MM.1S (cell line): Measurements from ENCODE around the gene KIRREL1.

Experiments
- EZH2 ChIP-seq: fragments of 300-600 bp; sonication (generic); optimal IDR thresholded peaks from 2 replicates; pipeline ENCODE3; 2017; ENCODE audit warnings: low read depth, mild to moderate bottlenecking, antibody characterized with exemption, low read length, mixed read lengths
- EZH2phosphoT487 ChIP-seq: fragments of 300-600 bp; sonication (generic); IDR thresholded peaks from 2 replicates; pipeline ENCODE4 v1.6.1; 2018; ENCODE audit warnings: antibody characterized with exemption, low read length
- TF ChIP-seq, protein P1 (sequence below): fragments of 300-600 bp; sonication (generic); IDR thresholded peaks from 2 replicates; pipeline ENCODE4 v1.5.1; 2016; ENCODE audit warnings: antibody characterized with exemption, low read length, mixed read lengths

DNA sequence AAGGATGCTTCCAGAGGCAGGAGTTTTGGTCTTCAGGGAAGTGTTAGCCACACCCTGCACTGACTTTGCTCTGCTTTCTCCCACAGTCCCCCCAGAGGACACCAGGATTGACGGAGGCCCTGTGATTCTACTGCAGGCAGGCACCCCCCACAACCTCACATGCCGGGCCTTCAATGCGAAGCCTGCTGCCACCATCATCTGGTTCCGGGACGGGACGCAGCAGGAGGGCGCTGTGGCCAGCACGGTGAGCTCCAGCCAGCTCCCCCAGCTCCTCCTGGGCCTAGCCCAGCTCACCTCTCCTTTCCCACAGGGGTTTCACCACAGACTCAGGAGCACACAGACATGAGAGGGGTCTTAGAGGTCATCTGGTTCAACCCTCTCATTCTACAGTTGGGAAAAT lies 90.9 kb downstream of the KIRREL1 start:
- no peak for TF ChIP-seq EZH2phosphoT487
- TF ChIP-seq, protein P1, sequence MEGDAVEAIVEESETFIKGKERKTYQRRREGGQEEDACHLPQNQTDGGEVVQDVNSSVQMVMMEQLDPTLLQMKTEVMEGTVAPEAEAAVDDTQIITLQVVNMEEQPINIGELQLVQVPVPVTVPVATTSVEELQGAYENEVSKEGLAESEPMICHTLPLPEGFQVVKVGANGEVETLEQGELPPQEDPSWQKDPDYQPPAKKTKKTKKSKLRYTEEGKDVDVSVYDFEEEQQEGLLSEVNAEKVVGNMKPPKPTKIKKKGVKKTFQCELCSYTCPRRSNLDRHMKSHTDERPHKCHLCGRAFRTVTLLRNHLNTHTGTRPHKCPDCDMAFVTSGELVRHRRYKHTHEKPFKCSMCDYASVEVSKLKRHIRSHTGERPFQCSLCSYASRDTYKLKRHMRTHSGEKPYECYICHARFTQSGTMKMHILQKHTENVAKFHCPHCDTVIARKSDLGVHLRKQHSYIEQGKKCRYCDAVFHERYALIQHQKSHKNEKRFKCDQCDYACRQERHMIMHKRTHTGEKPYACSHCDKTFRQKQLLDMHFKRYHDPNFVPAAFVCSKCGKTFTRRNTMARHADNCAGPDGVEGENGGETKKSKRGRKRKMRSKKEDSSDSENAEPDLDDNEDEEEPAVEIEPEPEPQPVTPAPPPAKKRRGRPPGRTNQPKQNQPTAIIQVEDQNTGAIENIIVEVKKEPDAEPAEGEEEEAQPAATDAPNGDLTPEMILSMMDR: no peak
- no peak for TF ChIP-seq EZH2
